Liver (tissue), 9 donors: Measurements from ENCODE around the gene ELAVL2. TPM values are rescaled to one million over a fixed set of nuclear protein-coding genes. Genes with fewer than 3 reads are reported as not detected.

ENCODE experiments used
- DNase-seq: peaks from one replicate; pipeline ENCODE4 v3.0.0-alpha.2; 2017; ENCODE audit warnings: low spot score
- H3K27ac ChIP-seq, 2 donors: one replicate each; pipeline ENCODE4 v1.7.0; 2013; ENCODE audit warnings: inconsistent platforms in 2 of 2, low read length in 2 of 2, control low read depth in 1 of 2, low read depth in 1 of 2, mild to moderate bottlenecking in 1 of 2
- H3K27me3 ChIP-seq, 4 donors: one replicate each; pipeline versions ENCODE4 v1.6.1 to v1.7.0; 2013; ENCODE audit warnings: low read length in 3 of 4, inconsistent platforms in 1 of 4, mild to moderate bottlenecking in 1 of 4, moderate library complexity in 1 of 4; ENCODE audit not compliant: control insufficient read depth in 4 of 4, insufficient read depth in 4 of 4
- H3K36me3 ChIP-seq, 4 donors: one replicate each; pipeline versions ENCODE4 v1.6.1 to v1.7.0; 2013; ENCODE audit warnings: low read length in 3 of 4, mild to moderate bottlenecking in 3 of 4, low read depth in 1 of 4, moderate library complexity in 1 of 4; ENCODE audit not compliant: control insufficient read depth in 4 of 4, insufficient read depth in 3 of 4
- H3K4me1 ChIP-seq, 4 donors: one replicate each; pipeline versions ENCODE4 v1.6.1 to v1.7.0; 2013; ENCODE audit warnings: low read length in 3 of 4, mild to moderate bottlenecking in 3 of 4, moderate library complexity in 1 of 4; ENCODE audit not compliant: control insufficient read depth in 4 of 4, insufficient read depth in 4 of 4
- H3K4me3 ChIP-seq, 3 donors: one replicate each; pipeline versions ENCODE4 v1.6.1 to v1.7.0; 2013; ENCODE audit warnings: low read length in 3 of 3, control low read depth in 1 of 3, low read depth in 1 of 3, mild to moderate bottlenecking in 1 of 3
- H3K9ac ChIP-seq, 2 donors: one replicate each; pipeline ENCODE4 v1.7.0; 2013; ENCODE audit warnings: low read length in 2 of 2, mild to moderate bottlenecking in 2 of 2, moderate library complexity in 2 of 2, control low read depth in 1 of 2, low read depth in 1 of 2
- H3K9me3 ChIP-seq, 4 donors: one replicate each; pipeline versions ENCODE4 v1.6.1 to v1.7.0; 2013; ENCODE audit warnings: low read length in 3 of 4; ENCODE audit not compliant: control insufficient read depth in 4 of 4
- ATF3 ChIP-seq: IDR thresholded peaks from 2 replicates; pipeline ENCODE4 v1.6.1; 2016; ENCODE audit warnings: antibody characterized with exemption
- CTCF ChIP-seq: fragments of 150-350 bp; IDR thresholded peaks from 2 replicates; pipeline ENCODE4 v1.5.1; 2017; ENCODE audit warnings: improper control_type of control experiment, low read depth, low read length; ENCODE audit not compliant: missing input control
- EGR1 ChIP-seq, 2 donors: IDR thresholded peaks; 2 replicates each; pipeline ENCODE4 v1.6.1; 2016 to 2018; ENCODE audit warnings: antibody characterized with exemption in 2 of 2, low read depth in 2 of 2
- FOXA1 ChIP-seq: IDR thresholded peaks from 2 replicates; pipeline ENCODE4 v1.6.1; 2016; ENCODE audit warnings: antibody characterized with exemption
- FOXA2 ChIP-seq: IDR thresholded peaks from 2 replicates; pipeline ENCODE4 v1.6.1; 2016; ENCODE audit warnings: antibody characterized with exemption
- GABPA ChIP-seq, 2 donors: IDR thresholded peaks in 1 of 2; conservative IDR thresholded peaks in 1 of 2; 2 replicates each; pipeline ENCODE4 v1.6.1; 2016; ENCODE audit warnings: antibody characterized with exemption in 2 of 2, mild to moderate bottlenecking in 1 of 2, moderate library complexity in 1 of 2
- HNF4A ChIP-seq, 2 donors: conservative IDR thresholded peaks; 2 replicates each; pipeline ENCODE4 v1.6.1; 2016; ENCODE audit warnings: antibody characterized with exemption in 2 of 2, mild to moderate bottlenecking in 2 of 2
- HNF4G ChIP-seq: IDR thresholded peaks from 2 replicates; pipeline ENCODE4 v1.6.1; 2016; ENCODE audit warnings: antibody characterized with exemption
- JUND ChIP-seq, 2 donors: IDR thresholded peaks; 2 replicates each; pipeline ENCODE4 v1.6.1; 2016; ENCODE audit warnings: antibody characterized with exemption in 2 of 2
- MAX ChIP-seq: IDR thresholded peaks from 2 replicates; pipeline ENCODE4 v1.6.1; 2016; ENCODE audit warnings: antibody characterized with exemption
- RAD21 ChIP-seq, 2 donors: IDR thresholded peaks; 2 replicates each; pipeline ENCODE4 v1.6.1; 2016; ENCODE audit warnings: antibody characterized with exemption in 2 of 2, mild to moderate bottlenecking in 2 of 2
- REST ChIP-seq: IDR thresholded peaks from 2 replicates; pipeline ENCODE4 v1.6.1; 2016; ENCODE audit warnings: antibody characterized with exemption, mild to moderate bottlenecking
- RXRA ChIP-seq, 2 donors: IDR thresholded peaks; 2 replicates each; pipeline ENCODE4 v1.6.1; 2017 to 2018; ENCODE audit warnings: antibody characterized with exemption in 2 of 2, mild to moderate bottlenecking in 1 of 2
- SP1 ChIP-seq: IDR thresholded peaks from 2 replicates; pipeline ENCODE4 v1.6.1; 2018; ENCODE audit warnings: antibody characterized with exemption, mild to moderate bottlenecking
- TAF1 ChIP-seq: conservative IDR thresholded peaks from 2 replicates; pipeline ENCODE4 v1.6.1; 2016; ENCODE audit warnings: antibody characterized with exemption, mild to moderate bottlenecking
- YY1 ChIP-seq: IDR thresholded peaks from 2 replicates; pipeline ENCODE4 v1.6.1; 2016; ENCODE audit warnings: antibody characterized with exemption, mild to moderate bottlenecking
- ZBTB33 ChIP-seq: IDR thresholded peaks from 2 replicates; pipeline ENCODE4 v1.6.1; 2016; ENCODE audit warnings: antibody characterized with exemption
- WGBS: extraction: QIAGEN DNeasy Blood & Tissue Kit; methylation state at CpG from one replicate; pipeline ENCODE4 v1.1.7; 2013; 5-methylcytosine and 5-hydroxymethylcytosine counted together
- polyA plus RNA-seq, 2 donors: library from polyadenylated mRNA; stranded (reverse) in 1 of 2; unstranded in 1 of 2; fragments of 200-250 nt in 1 of 2; fragments of >200 nt in 1 of 2; fragmentation: Nextera tagmentation in 1 of 2; extraction: Ambion mirVana in 1 of 2; gene quantifications; one replicate each; pipeline versions ENCODE4 v1.2.1 to v1.2.3, GENCODE V29; 2013 to 2015
- total RNA-seq, 2 donors: library from RNA; depleted of rRNA; stranded (reverse); fragments of >200 nt; gene quantifications; one replicate each; pipeline ENCODE4 v1.2.3, GENCODE V29; 2014
- donor health status: healthy.
- donor health status: healthy.
- donor health status: healthy.
- donor health status: healthy.
- donor health status: healthy.

ELAVL2 gene
- total and polyA plus RNA-seq, 4 donors: 0.19 TPM; not detected in 3

GRCh38 chr9:23783509-23783908, 42.5 kb downstream of the ELAVL2 start (continued):
- TF ChIP-seq REST: no peak
- TF ChIP-seq TAF1: no peak
- TF ChIP-seq JUND (IDR thresholded peaks at IDR 0.05): no peak
- TF ChIP-seq FOXA1: no peak
- no peak for TF ChIP-seq SP1

GRCh38 chr9:23779220-23779619, 46.8 kb downstream of the ELAVL2 start:
- Histone ChIP-seq H3K4me1 (no peaks in the 10 kb centered on the region), H3K9ac (no peak overlapping the region), H3K27ac (no peak overlapping the region), H3K36me3 (no peaks in the 10 kb centered on the region), H3K9me3 (no peaks in the 10 kb centered on the region), H3K4me3 (no peak overlapping the region), H3K27me3 (peaks cover 0 to 7% (median 0%) of the 10 kb centered on the region in 4 donors)
- 28% methylated on average over 2 of the region's 2 CpGs for WGBS
- TF ChIP-seq HNF4A (conservative IDR thresholded peaks at IDR 0.05): no peak
- no peak for TF ChIP-seq FOXA1
- TF ChIP-seq RAD21 (IDR thresholded peaks at IDR 0.05): no peak
- no peak for TF ChIP-seq ZBTB33
- no peak for TF ChIP-seq HNF4G
- no peak for TF ChIP-seq GABPA (IDR thresholded peaks at IDR 0.05 in 1 of 2, conservative IDR thresholded peaks at IDR 0.05 in 1 of 2)
- no peak for TF ChIP-seq ATF3
- no peak for TF ChIP-seq YY1
- TF ChIP-seq EGR1 (IDR thresholded peaks at IDR 0.05; ENCODE audit: low read depth in 2 of 2): no peak
- no peak for TF ChIP-seq MAX
- no peak for TF ChIP-seq FOXA2
- TF ChIP-seq JUND (IDR thresholded peaks at IDR 0.05): no peak
- no peak for TF ChIP-seq RXRA (IDR thresholded peaks at IDR 0.05)
- no peak for TF ChIP-seq TAF1
- TF ChIP-seq CTCF: no peak
- no peak for TF ChIP-seq REST
- no peak for DNase-seq
